Smooth muscle cell of bladder (primary cell): ENCODE measurements around the gene SP140. TPM values are rescaled to one million over a fixed set of nuclear protein-coding genes. Genes with fewer than 3 reads are reported as not detected.

ENCODE experiments used
- total RNA-seq: library from RNA; depleted of rRNA; stranded (reverse); fragments of >200 nt; gene quantifications from 2 replicates; pipeline ENCODE4 v1.2.3, GENCODE V29; 2014

SP140 gene
- under 0.01 and 0.14 TPM in 2 replicates for total RNA-seq

DNA sequence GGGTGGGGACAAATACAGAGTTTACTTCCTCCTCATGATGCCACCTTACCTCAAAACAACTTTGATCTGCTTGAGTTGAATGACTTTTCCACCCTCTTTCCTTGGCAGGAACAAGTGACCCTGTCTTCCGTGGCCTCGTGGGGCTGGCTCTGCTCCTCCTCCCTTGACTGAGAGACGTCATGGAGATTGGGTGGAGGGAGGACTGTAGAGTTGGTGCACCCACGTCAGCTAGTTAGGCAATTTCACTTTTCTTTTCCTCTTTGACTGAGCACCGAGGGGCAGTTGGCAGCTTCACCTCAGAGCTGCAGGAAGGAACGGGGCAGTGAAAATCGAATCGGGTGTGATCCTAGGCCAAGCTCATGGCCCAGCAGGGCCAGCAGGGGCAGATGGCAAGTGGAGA lies at the start of gene SP140:
Gene SP140, plus strand, starts transcription at position 251 of the 400 bp plus-strand sequence. Its CDS starts 109 bp downstream, at position 360.

DNA sequence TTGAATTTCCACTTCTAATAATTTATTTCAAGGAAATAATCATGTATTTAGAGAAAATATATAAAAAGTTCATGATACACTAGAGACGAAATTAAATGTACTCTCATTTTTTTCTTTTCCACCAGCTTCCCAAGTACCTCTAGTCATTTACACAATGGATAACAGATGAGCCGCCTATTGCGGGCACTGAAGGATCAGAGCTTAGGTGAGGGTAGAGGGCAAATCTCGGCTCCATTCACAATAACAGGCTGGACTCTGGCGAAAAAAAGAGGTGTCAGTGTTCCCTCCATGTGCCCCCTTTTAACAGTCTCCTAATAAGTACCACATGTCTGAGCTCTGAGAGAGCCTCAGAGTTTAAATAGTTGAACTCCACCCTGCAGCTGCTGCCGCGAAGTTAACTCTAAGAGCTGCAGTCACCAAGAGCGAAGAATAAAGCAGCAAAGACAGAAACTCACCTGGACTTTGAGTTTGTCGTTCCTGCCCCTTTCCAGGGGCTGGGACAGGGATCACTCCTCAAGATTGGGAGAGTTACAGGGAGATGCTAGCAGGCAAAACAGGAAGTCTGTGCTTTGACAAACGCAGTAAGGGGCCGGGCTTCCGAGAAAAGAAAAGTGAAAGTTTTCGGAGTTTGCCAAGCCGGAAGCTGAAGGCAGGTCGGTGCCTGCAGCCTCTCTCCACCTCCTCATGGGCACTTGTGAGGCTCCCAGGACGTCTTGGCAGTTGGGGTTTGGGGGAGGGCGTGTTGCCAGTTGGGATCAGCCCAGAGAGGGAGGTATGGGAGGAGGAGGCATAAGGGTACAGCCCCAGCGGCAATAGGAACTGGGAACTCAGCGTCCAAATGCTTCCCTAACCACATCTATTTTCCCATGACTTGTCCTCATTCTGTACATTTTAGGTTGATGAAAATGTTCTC lies 5.9 kb upstream of the SP140 start, which contains the start of gene SP110:
Gene SP110, minus strand, starts transcription at position 566 of the 913 bp plus-strand sequence. CDS start 3,057 bp downstream, outside the sequence.

DNA sequence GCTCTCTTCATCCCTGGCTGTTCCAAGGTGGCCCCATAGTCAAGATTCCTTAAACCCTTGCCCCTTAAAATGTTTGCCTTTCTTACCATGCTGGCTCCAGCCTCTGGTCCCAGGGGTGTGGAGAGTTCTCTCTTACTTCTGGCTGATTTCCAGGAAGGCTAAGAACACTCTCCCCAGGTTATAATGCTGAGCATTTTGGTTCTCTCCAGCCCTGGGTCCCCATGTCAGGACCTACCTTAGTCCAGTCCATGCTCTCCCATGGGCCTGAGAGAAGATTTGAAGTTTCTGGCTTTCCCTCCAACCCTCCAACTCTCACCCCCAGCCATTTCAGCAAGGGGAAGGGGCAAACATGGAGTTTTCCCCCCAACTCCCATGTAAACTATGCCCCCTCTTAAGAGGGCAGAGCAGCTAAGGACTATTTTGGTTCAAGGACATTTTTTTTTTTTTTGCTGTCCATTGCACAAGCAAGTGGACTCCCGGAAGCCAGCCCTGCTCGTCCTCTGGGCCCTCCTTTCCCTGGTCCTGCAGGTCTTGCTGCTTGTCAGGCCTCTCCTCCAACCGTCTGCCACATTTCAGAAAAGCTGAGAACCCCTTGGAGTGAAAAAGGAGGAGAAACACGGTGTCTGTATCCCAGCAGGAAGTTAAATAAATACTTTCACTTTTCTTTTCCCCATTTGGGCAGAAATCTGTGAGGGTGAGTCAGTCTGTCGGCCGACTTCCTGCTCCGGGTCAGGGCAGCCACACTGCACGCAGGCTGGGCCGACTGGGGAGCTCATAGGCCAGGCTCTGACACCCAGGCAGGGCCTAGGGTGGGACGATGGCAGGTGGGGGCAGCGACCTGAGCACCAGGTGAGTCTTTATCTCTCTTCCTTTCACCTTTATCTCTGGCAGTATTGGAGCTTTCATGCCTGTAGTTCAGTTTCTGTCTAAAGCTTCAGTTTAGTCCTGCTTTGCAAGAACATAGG lies 101.2 kb downstream of the SP140 start, which contains the start of gene SP140L:
Gene SP140L, plus strand, starts transcription at position 741 of the 965 bp plus-strand sequence. Its CDS starts 77 bp downstream, at position 818.

Other genes starting within 250 kb of the SP140 start
- 3.3 and 4.1 TPM in 2 replicates for gene SLC16A14, start 156.8 kb upstream of the SP140 start, total RNA-seq
- 2.7 and 2.9 TPM in 2 replicates for gene SP110, start 5.8 kb upstream of the SP140 start, total RNA-seq
- 5.5 and 7.1 TPM in 2 replicates for gene SP140L, start 101.5 kb downstream of the SP140 start, total RNA-seq
- gene SP100, start 190.5 kb downstream of the SP140 start, total RNA-seq, result 60.4 and 78.3 TPM in 2 replicates